Measurements from ENCODE around the gene RPTOR. TPM values are rescaled to one million over a fixed set of nuclear protein-coding genes. Genes with fewer than 3 reads are reported as not detected.

RPTOR gene
- total RNA-seq, 1 experiment from 2014 or later, result 19.8 TPM

- DNase-seq (ENCODE audit: low read depth), result no peak
- in situ Hi-C loops (cut with HindIII; ENCODE audit: low pct_unique_long_range_greater_than_20kb, low sequenced_read_pairs), result no loop called here
These were observed 365.0 kb downstream of the RPTOR start for GRCh38 chr17:80909635-80910034.

GRCh38 chr17:80910043-80910442 lies 365.4 kb downstream of the RPTOR start:
- in situ Hi-C loops (cut with HindIII; ENCODE audit: low pct_unique_long_range_greater_than_20kb, low sequenced_read_pairs), result no loop called here
- no peak for DNase-seq (ENCODE audit: low read depth)

GRCh38 chr17:80912476-80912875 lies 367.8 kb downstream of the RPTOR start:
- in situ Hi-C loops (cut with HindIII; ENCODE audit: low pct_unique_long_range_greater_than_20kb, low sequenced_read_pairs), result no loop called here
- DNase-seq (ENCODE audit: low read depth), result no peak

- DNase-seq (ENCODE audit: low read depth), result no peak
- in situ Hi-C loops (cut with HindIII; ENCODE audit: low pct_unique_long_range_greater_than_20kb, low sequenced_read_pairs), result no loop called here
These were observed 369.5 kb downstream of the RPTOR start for GRCh38 chr17:80913928-80914821.

- DNase-seq (ENCODE audit: low read depth), result no peak
- in situ Hi-C loops (cut with HindIII; ENCODE audit: low pct_unique_long_range_greater_than_20kb, low sequenced_read_pairs), result no loop called here
These were observed 371.6 kb downstream of the RPTOR start for GRCh38 chr17:80916246-80916645.

- in situ Hi-C loops (cut with HindIII; ENCODE audit: low pct_unique_long_range_greater_than_20kb, low sequenced_read_pairs), result no loop called here
- no peak for DNase-seq (ENCODE audit: low read depth)
These were observed 373.3 kb downstream of the RPTOR start for GRCh38 chr17:80917716-80918560.

- DNase-seq (ENCODE audit: low read depth), result no peak
- in situ Hi-C loops (cut with HindIII; ENCODE audit: low pct_unique_long_range_greater_than_20kb, low sequenced_read_pairs), result no loop called here
These were observed 374.1 kb downstream of the RPTOR start for GRCh38 chr17:80918731-80919130.

GRCh38 chr17:80919331-80920311 lies 375.0 kb downstream of the RPTOR start:
- in situ Hi-C loops (cut with HindIII; ENCODE audit: low pct_unique_long_range_greater_than_20kb, low sequenced_read_pairs), result no loop called here
- DNase-seq (ENCODE audit: low read depth), result no peak

- no peak for DNase-seq (ENCODE audit: low read depth)
- in situ Hi-C loops (cut with HindIII; ENCODE audit: low pct_unique_long_range_greater_than_20kb, low sequenced_read_pairs), result no loop called here
These were observed 375.8 kb downstream of the RPTOR start for GRCh38 chr17:80920441-80920840.

- in situ Hi-C loops (cut with HindIII; ENCODE audit: low pct_unique_long_range_greater_than_20kb, low sequenced_read_pairs), result no loop called here
- DNase-seq (ENCODE audit: low read depth), result no peak
These were observed 376.5 kb downstream of the RPTOR start for GRCh38 chr17:80921159-80921558.

GRCh38 chr17:80921741-80922579 lies 377.3 kb downstream of the RPTOR start:
- in situ Hi-C loops (cut with HindIII; ENCODE audit: low pct_unique_long_range_greater_than_20kb, low sequenced_read_pairs), result no loop called here
- no peak for DNase-seq (ENCODE audit: low read depth)

- no peak for DNase-seq (ENCODE audit: low read depth)
- in situ Hi-C loops (cut with HindIII; ENCODE audit: low pct_unique_long_range_greater_than_20kb, low sequenced_read_pairs), result no loop called here
These were observed 378.0 kb downstream of the RPTOR start for GRCh38 chr17:80922580-80923160.

GRCh38 chr17:80923211-80924110 lies 378.8 kb downstream of the RPTOR start:
- DNase-seq (ENCODE audit: low read depth), result no peak
- in situ Hi-C loops (cut with HindIII; ENCODE audit: low pct_unique_long_range_greater_than_20kb, low sequenced_read_pairs), result no loop called here

- DNase-seq (ENCODE audit: low read depth), result no peak
- in situ Hi-C loops (cut with HindIII; ENCODE audit: low pct_unique_long_range_greater_than_20kb, low sequenced_read_pairs), result no loop called here
These were observed 379.6 kb downstream of the RPTOR start for GRCh38 chr17:80924111-80924806.

GRCh38 chr17:80924807-80925610 lies 380.4 kb downstream of the RPTOR start:
- in situ Hi-C loops (cut with HindIII; ENCODE audit: low pct_unique_long_range_greater_than_20kb, low sequenced_read_pairs), result no loop called here
- no peak for DNase-seq (ENCODE audit: low read depth)
